Activated naive CD4-positive, alpha-beta T cell (primary cell): Measurements from ENCODE around the gene FAM78B.

Experiments used
- DNase-seq, 4 experiments: peaks; one replicate each; lab custom pipeline; 2025; lab: John Stamatoyannopoulos, UW

Gene FAM78B

DNA sequence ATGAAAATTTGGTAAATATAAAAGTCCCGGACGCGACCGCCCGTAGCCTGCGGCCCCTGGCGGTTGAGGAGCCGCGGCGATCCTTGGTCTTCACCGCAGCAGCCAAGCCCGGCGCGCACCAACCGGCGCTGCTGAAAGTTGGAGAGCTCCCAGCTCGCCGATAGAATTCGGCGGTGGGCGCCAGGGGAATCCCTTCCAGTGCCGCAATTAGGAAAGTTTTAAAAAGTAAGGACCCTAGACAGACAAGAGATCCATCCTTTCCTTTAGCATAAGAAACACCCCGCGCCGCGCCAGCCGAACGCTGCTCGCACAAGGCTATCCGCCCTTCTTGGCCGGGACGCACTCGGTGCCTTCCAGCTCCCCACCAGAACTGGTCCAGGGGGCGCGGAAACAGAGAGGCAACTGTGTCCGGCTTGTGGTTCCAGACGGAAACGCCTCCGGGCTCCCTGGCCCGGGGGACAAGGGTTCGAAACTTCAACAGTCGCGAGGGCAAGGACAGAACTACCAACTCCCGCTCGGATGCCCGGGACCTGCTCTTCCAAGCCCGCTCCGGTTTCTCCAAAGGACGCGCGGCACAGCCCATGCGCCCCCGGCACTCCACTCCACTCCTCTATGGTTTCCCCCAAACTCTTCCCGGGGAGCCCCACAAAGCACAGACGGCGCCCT, 1.7 kb downstream of the FAM78B start:
- no peak for DNase-seq

- DNase-seq: no peak
Observed at GRCh38 chr1:166164646-166164994, 2.2 kb downstream of the FAM78B start.

- no peak for DNase-seq
Observed at GRCh38 chr1:166159656-166160055, 7.1 kb downstream of the FAM78B start.

GRCh38 chr1:166156674-166157073, 10.1 kb downstream of the FAM78B start:
- DNase-seq: no peak

- DNase-seq: no peak
Observed at GRCh38 chr1:166155108-166155507, 11.7 kb downstream of the FAM78B start.

DNA sequence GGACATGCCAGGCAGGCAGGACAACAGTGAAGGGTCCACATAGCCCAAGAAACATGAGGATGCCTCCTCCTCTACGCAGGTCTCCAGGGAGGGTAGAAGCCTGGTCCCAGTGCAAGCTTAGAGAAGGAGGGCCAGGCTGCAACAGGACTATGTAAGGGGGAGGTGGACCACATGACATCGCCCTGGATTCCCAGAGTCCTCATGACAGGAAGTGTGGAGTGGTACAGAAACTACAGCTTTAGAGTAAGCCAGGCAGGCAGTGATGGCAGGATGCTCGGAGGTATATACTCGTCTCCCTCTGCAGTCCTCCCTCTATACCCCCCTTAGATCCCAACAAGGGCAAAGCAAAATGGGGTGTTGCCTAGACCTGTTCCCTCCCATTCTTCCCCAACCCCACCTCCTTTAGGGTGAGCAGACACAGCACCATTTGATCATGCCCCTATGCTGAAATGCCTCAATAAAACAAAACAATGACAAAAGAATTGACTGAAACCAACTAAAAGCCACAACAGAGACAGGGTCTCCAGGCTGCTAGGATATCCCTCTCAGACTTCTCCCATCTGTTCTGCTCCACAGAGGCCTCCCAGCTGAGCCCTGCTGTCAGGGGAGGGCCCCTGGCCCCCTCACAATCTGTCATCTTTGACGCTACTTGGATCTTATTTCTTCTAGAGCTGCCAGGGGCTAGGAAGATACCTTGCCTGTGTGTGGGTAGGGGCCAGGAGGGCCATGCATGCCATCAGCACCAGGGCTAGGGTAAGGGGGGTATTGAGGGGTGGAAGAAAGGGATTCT, 13.1 kb downstream of the FAM78B start:
- no peak for DNase-seq

GRCh38 chr1:166152978-166153377, 13.8 kb downstream of the FAM78B start:
- DNase-seq: no peak

- DNase-seq: no peak
Observed at GRCh38 chr1:166151804-166152203, 15.0 kb downstream of the FAM78B start.

DNA sequence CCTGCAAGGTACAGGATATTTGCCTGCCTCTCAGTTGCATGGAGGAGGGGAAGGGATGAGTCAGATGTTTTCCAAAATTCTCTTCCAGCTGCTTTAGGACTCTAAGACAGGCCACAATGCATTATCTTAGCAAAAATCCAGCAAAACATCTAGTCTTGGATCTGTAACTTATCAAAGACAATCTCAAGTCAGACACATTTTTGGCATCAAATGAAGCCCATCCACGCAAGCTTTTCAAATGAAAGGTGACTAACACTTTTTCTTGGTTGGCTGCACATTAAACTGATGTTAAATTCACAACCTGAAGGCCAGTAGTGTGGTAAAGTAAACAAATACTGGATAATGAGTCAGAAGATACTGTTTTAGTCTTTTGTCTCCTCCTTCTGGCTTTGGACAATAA, 21.3 kb downstream of the FAM78B start:
- no peak for DNase-seq

- no peak for DNase-seq
Observed at GRCh38 chr1:166141969-166142368, 24.8 kb downstream of the FAM78B start.

GRCh38 chr1:166140251-166140650, 26.6 kb downstream of the FAM78B start:
- DNase-seq: no peak

DNA sequence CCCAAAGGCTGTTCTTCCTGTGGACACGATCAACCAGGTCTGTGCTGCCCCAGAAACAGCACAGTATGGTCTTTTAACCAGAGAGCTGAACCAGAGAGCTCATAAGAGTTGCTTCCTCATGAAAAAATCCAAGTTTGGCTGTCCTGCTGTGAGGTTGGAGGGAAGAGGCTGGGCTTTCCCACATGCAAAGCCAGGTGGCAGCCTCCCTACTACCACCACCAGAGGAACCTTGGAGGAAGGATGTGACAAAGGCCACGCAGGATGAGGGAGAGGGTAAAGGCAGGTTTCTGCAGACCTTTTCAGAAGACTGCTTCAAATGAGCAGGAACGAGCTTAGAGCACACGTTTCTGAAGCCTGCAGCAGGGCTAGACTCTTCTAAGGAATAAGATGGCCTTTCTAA, 27.1 kb downstream of the FAM78B start:
- no peak for DNase-seq

- no peak for DNase-seq
Observed at GRCh38 chr1:166136699-166137401, 30.0 kb downstream of the FAM78B start.

DNA sequence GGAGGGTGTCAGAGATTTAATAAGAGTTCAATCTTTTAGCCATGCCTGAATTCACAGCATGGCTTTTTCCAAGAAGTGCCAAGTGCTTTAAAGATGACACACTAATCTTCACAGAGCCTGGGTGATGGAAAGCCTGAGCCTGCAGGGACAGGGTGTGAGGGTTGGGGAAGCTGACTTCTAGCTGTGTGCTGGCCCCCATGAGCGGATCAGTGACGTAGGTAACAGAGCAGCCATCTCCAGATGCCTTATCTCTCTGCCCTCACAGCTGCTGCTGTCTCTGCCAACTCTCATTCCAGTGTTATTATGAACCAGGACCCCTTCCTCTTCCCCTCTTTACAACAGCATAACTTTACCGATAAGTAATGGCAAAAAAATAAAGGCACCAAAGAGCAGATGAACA, 30.6 kb downstream of the FAM78B start:
- no peak for DNase-seq

GRCh38 chr1:166133857-166134256, 32.9 kb downstream of the FAM78B start:
- no peak for DNase-seq

GRCh38 chr1:166133276-166133841, 33.4 kb downstream of the FAM78B start:
- DNase-seq: no peak

DNA sequence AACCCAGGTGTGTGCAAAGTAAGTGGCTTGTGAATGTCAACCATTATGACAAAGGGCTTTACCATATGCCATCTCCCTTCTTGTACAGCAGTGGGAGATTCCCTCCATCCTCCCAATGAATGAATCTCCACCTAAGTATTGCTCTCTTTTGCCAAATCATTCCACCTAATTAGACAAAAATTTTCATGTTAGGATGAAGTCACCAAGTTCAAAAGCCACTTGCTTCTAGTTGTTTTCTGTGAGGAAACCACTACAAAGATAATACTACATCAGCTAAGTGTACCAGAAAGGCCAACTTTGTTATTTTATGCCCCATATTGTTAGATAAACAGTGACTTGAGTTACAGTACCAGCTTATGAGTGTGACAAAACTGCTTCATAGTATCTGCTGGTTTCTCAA, 34.3 kb downstream of the FAM78B start:
- no peak for DNase-seq

GRCh38 chr1:166129006-166129405, 37.8 kb downstream of the FAM78B start:
- DNase-seq: no peak

GRCh38 chr1:166128195-166128594, 38.6 kb downstream of the FAM78B start:
- DNase-seq: no peak

DNA sequence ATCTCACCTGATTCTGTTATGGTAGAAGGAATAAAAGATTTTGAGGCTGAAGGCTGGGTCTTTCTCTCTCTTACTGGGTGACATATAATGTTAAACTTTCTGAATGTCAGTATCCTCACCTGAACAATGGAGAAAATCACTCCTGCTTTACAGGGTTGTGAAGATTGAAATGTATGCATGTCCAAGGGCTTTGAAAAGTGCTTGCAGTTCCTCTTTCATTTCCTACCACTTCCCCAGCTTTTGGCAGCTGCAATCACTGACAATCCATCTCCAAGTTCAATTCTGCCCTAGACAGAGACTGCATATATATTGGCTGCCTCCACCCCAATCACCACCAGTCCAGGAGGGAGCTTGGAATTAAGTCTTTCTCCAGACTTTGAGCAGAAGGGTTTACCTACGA, 39.8 kb downstream of the FAM78B start:
- no peak for DNase-seq

DNA sequence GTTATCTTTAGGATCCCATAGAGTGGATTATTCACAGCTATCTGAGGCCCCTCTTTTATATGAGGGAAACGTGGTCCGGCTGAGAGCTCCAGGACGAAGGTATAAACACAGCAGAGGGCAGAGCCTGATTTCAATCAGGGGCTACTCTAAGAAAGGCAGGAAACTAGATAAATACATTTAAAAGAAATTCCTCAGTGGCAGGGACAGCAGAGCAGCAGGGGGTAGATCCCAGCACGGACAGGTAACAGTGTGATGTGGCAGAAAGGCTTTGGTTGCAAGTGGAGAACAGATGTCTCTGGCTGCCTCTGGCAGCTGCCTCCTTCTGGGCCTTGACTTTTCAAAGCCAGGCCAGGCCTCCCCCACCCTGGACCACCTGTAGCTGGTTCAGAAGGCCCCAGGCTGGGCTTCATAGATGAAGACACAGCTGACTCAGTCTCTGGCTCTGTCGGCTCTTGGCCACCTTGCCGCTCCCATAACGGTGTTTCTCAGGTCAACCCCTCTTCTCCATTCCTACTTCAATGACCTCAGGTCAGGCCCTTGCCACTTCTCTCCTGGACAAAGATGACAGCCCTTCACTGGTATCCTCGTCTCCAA, 43.8 kb downstream of the FAM78B start:
- DNase-seq: no peak

DNA sequence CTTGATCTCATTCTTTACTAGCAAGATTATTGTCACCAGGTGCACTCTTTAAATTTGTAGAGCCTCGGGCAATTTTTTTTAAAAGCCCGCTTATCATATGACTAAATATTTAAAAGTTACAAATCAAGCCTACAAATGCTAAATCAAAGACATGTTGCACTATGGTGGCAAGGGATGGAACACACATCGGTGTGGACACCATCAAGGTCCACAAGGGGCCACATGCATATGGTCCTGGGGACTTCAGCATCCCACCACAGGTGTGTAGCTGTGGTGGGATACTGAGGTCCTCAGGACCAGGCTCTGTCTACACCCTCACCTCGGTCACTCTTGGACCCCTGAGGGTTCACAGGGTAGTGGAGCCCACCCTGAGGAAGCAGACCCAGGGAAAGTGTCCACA, 45.8 kb downstream of the FAM78B start:
- DNase-seq: no peak
